Spleen (tissue), 7 donors: ENCODE measurements around the gene SUMO4.

ENCODE experiments used
- CTCF ChIP-seq, 11 experiments: fragments of 200-600 bp in 7 of 11; fragments of 450-650 bp in 4 of 11; sonication (generic) in 4 of 11; IDR thresholded peaks in 8 of 11; conservative IDR thresholded peaks in 3 of 11; 1 replicate in 7 of 11; 2 replicates in 4 of 11; pipeline versions ENCODE4 v1.4.0 to v1.8.0; 2016 to 2021; ENCODE audit warnings: antibody characterized with exemption in 11 of 11, inconsistent platforms in 4 of 11, mild to moderate bottlenecking in 1 of 11
- POLR2A ChIP-seq, 3 donors: fragments of 450-650 bp; IDR thresholded peaks; one replicate each; pipeline ENCODE4 v1.5.1; 2017; ENCODE audit warnings: antibody characterized with exemption in 3 of 3, mild to moderate bottlenecking in 1 of 3
- donor health status: DM: no; HTN: no; CAD: no; lungs with moderate emphysema.
- donor health status: DM: no; HTN: no; CAD: no.
- donor health status: DM: no; HTN: no; CAD: no.

- no peak for TF ChIP-seq POLR2A (IDR thresholded peaks at IDR 0.05)
- no peak for TF ChIP-seq CTCF (IDR thresholded peaks at IDR 0.05 in 8 of 11, conservative IDR thresholded peaks at IDR 0.05 in 3 of 11)
Measured at GRCh38 chr6:149366267-149366921, 33.7 kb upstream of the SUMO4 start.
